ENCODE data around the gene NUDT7. TPM values are rescaled to one million over a fixed set of nuclear protein-coding genes. Genes with fewer than 3 reads are reported as not detected.

The NUDT7 gene
- total and polyA plus RNA-seq, 4 donors, result 15.4 to 30.2 (median 25.3) TPM

- no peak overlapping the region for H3K9ac ChIP-seq (ENCODE audit: low read depth in 1 of 2, low read length in 2 of 2)
- H3K9me3 ChIP-seq (ENCODE audit: control insufficient read depth in 4 of 4, low read length in 3 of 4), result no peaks in the 10 kb centered on the region
- H3K4me1 ChIP-seq (ENCODE audit: control insufficient read depth in 4 of 4, insufficient read depth in 4 of 4, low read length in 3 of 4), result peaks cover 0 to 9% (median 5%) of the 10 kb centered on the region in 4 donors
- TF ChIP-seq RAD21 (IDR thresholded peaks at IDR 0.05) (no peak), ZBTB33 (IDR thresholded peaks at IDR 0.05) (no peak), HNF4A (conservative IDR thresholded peaks at IDR 0.05) (no peak)
- TF ChIP-seq, protein P1, sequence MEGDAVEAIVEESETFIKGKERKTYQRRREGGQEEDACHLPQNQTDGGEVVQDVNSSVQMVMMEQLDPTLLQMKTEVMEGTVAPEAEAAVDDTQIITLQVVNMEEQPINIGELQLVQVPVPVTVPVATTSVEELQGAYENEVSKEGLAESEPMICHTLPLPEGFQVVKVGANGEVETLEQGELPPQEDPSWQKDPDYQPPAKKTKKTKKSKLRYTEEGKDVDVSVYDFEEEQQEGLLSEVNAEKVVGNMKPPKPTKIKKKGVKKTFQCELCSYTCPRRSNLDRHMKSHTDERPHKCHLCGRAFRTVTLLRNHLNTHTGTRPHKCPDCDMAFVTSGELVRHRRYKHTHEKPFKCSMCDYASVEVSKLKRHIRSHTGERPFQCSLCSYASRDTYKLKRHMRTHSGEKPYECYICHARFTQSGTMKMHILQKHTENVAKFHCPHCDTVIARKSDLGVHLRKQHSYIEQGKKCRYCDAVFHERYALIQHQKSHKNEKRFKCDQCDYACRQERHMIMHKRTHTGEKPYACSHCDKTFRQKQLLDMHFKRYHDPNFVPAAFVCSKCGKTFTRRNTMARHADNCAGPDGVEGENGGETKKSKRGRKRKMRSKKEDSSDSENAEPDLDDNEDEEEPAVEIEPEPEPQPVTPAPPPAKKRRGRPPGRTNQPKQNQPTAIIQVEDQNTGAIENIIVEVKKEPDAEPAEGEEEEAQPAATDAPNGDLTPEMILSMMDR (IDR thresholded peaks at IDR 0.05; ENCODE audit: low read depth, low read length, missing input control), result no peak
- H3K27ac ChIP-seq (ENCODE audit: low read depth in 1 of 2, low read length in 2 of 2), result no peak overlapping the region
- H3K36me3 ChIP-seq (ENCODE audit: control insufficient read depth in 4 of 4, insufficient read depth in 3 of 4, low read depth in 1 of 4, low read length in 3 of 4), result no peaks in the 10 kb centered on the region
- 84% methylated on average over 1 of the region's 1 CpG for WGBS
- no peak for DNase-seq (ENCODE audit: low spot score)
- no peak overlapping the region for H3K4me3 ChIP-seq (ENCODE audit: low read depth in 1 of 3, low read length in 3 of 3)
- H3K27me3 ChIP-seq (ENCODE audit: control insufficient read depth in 4 of 4, insufficient read depth in 4 of 4, low read length in 3 of 4), result no peaks in the 10 kb centered on the region
These were observed 38.5 kb downstream of the NUDT7 start for GRCh38 chr16:77760800-77761199.

- DNase-seq (ENCODE audit: low spot score), result no peak
- Histone ChIP-seq H3K9me3 (ENCODE audit: control insufficient read depth in 4 of 4, low read length in 3 of 4) (no peaks in the 10 kb centered on the region), H3K36me3 (ENCODE audit: control insufficient read depth in 4 of 4, insufficient read depth in 3 of 4, low read depth in 1 of 4, low read length in 3 of 4) (no peaks in the 10 kb centered on the region), H3K27me3 (ENCODE audit: control insufficient read depth in 4 of 4, insufficient read depth in 4 of 4, low read length in 3 of 4) (no peaks in the 10 kb centered on the region), H3K27ac (ENCODE audit: low read depth in 1 of 2, low read length in 2 of 2) (no peak overlapping the region), H3K4me1 (ENCODE audit: control insufficient read depth in 4 of 4, insufficient read depth in 4 of 4, low read length in 3 of 4) (peaks cover 0 to 9% (median 5%) of the 10 kb centered on the region in 4 donors), H3K9ac (ENCODE audit: low read depth in 1 of 2, low read length in 2 of 2) (no peak overlapping the region), H3K4me3 (ENCODE audit: low read depth in 1 of 3, low read length in 3 of 3) (no peak overlapping the region)
- 83% methylated on average over 1 of the region's 1 CpG for WGBS
- TF ChIP-seq RXRA (IDR thresholded peaks at IDR 0.05) (no peak), HNF4G (IDR thresholded peaks at IDR 0.05) (no peak)
These were observed 38.9 kb downstream of the NUDT7 start for GRCh38 chr16:77761204-77761603.

DNA sequence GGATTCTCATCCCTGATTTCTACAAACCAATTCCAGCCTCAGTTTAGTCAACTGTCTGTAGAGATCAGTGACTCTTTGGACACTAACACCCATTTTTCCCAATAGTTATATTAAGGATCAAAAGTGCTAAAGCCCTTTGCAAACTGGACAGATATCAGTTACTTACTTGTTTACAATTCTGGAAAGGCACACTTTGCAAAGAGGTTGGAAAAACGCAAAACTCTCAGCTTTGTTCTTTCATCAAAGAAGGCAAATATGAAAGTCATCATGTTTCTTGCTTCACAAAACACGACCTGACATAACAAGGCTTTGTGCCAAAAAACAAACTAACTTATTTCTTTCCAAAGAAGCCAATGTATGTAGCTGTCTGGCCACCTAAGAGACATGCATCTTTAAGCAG is 39.9 kb downstream of the NUDT7 start:
- Histone ChIP-seq H3K27ac (ENCODE audit: low read depth in 1 of 2, low read length in 2 of 2) (no peak overlapping the region), H3K36me3 (ENCODE audit: control insufficient read depth in 4 of 4, insufficient read depth in 3 of 4, low read depth in 1 of 4, low read length in 3 of 4) (no peaks in the 10 kb centered on the region), H3K9ac (ENCODE audit: low read depth in 1 of 2, low read length in 2 of 2) (no peak overlapping the region), H3K4me1 (ENCODE audit: control insufficient read depth in 4 of 4, insufficient read depth in 4 of 4, low read length in 3 of 4) (peaks cover 0 to 9% (median 5%) of the 10 kb centered on the region in 4 donors), H3K4me3 (ENCODE audit: low read depth in 1 of 3, low read length in 3 of 3) (no peak overlapping the region), H3K27me3 (ENCODE audit: control insufficient read depth in 4 of 4, insufficient read depth in 4 of 4, low read length in 3 of 4) (no peaks in the 10 kb centered on the region), H3K9me3 (ENCODE audit: control insufficient read depth in 4 of 4, low read length in 3 of 4) (no peaks in the 10 kb centered on the region)
- no peak for DNase-seq (ENCODE audit: low spot score)
- 17% methylated on average over 2 of the region's 2 CpGs for WGBS
- no peak for TF ChIP-seq JUND (IDR thresholded peaks at IDR 0.05)
- TF ChIP-seq EGR1 (IDR thresholded peaks at IDR 0.05; ENCODE audit: low read depth in 2 of 2), result no peak
- TF ChIP-seq TAF1 (conservative IDR thresholded peaks at IDR 0.05), result no peak
- TF ChIP-seq, protein P2, sequence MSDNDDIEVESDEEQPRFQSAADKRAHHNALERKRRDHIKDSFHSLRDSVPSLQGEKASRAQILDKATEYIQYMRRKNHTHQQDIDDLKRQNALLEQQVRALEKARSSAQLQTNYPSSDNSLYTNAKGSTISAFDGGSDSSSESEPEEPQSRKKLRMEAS (IDR thresholded peaks at IDR 0.05), result no peak
- TF ChIP-seq SP1 (IDR thresholded peaks at IDR 0.05), result no peak
- peak; percentile 57 to 73 for TF ChIP-seq RXRA (IDR thresholded peaks at IDR 0.05)
- no peak for TF ChIP-seq GABPA (IDR thresholded peaks at IDR 0.05 in 1 of 2, conservative IDR thresholded peaks at IDR 0.05 in 1 of 2)
- TF ChIP-seq RAD21 (IDR thresholded peaks at IDR 0.05), result no peak
- no peak for TF ChIP-seq FOXA1 (IDR thresholded peaks at IDR 0.05)
- TF ChIP-seq, protein P1 (IDR thresholded peaks at IDR 0.05; ENCODE audit: low read depth, low read length, missing input control), result no peak
- TF ChIP-seq NR2F2 (IDR thresholded peaks at IDR 0.05), result no peak
- peak; percentile 31 to 39 for TF ChIP-seq HNF4A (conservative IDR thresholded peaks at IDR 0.05)
- TF ChIP-seq YY1 (IDR thresholded peaks at IDR 0.05), result peak; percentile 16
- no peak for TF ChIP-seq FOXA2 (IDR thresholded peaks at IDR 0.05)
- TF ChIP-seq REST (IDR thresholded peaks at IDR 0.05), result no peak
- TF ChIP-seq, protein P3, sequence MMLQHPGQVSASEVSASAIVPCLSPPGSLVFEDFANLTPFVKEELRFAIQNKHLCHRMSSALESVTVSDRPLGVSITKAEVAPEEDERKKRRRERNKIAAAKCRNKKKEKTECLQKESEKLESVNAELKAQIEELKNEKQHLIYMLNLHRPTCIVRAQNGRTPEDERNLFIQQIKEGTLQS (IDR thresholded peaks at IDR 0.05), result no peak
- TF ChIP-seq HNF4G (IDR thresholded peaks at IDR 0.05), result no peak
